Colonic mucosa (tissue), 4 donors: ENCODE data around the gene MTM1. TPM values are rescaled to one million over a fixed set of nuclear protein-coding genes. Genes with fewer than 3 reads are reported as not detected.

Experiments
- DNase-seq: peaks from one replicate; pipeline ENCODE4 v3.0.0-alpha.2; 2020
- H3K27ac ChIP-seq: fragments of 200-600 bp; one replicate; pipeline ENCODE4 v1.8.0; 2021
- H3K27me3 ChIP-seq: fragments of 200-600 bp; one replicate; pipeline ENCODE4 v1.8.0; 2021
- H3K36me3 ChIP-seq: fragments of 200-600 bp; one replicate; pipeline ENCODE4 v1.8.0; 2021
- H3K4me1 ChIP-seq: fragments of 200-600 bp; one replicate; pipeline ENCODE4 v1.8.0; 2021; ENCODE audit warnings: mild to moderate bottlenecking
- H3K4me3 ChIP-seq: fragments of 200-600 bp; one replicate; pipeline ENCODE4 v1.8.0; 2021
- H3K9ac ChIP-seq, 2 donors: one replicate each; pipeline ENCODE4 v1.7.0; 2013; ENCODE audit warnings: control low read depth in 2 of 2, low read depth in 2 of 2, low read length in 2 of 2
- H3K9me3 ChIP-seq: fragments of 200-600 bp; one replicate; pipeline ENCODE4 v1.8.0; 2021
- intact Hi-C: fragments of 100-400 bp; cut with DNase I; formaldehyde crosslinking; loops from one replicate; pipeline ENCODE4 v1.14.1; 2022
- total RNA-seq, 2 donors: library from RNA; stranded (reverse); fragmentation: NEBNext Ultra II Directional in 1 of 2; extraction: Animal tissue kit (Norgen Biotek cat#: 25700) in 1 of 2; gene quantifications; one replicate each; pipeline ENCODE4 v1.2.1, GENCODE V29; 2021
- TF ChIP-seq, protein P1 (sequence below): fragments of 200-600 bp; IDR thresholded peaks from one replicate; pipeline ENCODE4 v1.8.0; 2022; ENCODE audit warnings: antibody characterized with exemption, mild to moderate bottlenecking
- donor health status: healthy.
- donor health status: DM: no; HTN: no; CAD: no.
- donor health status: DM: no; HTN: no; CAD: no.

Gene MTM1
- total RNA-seq, 2 donors from 2014 or later: 36.8 to 61.3 TPM

GRCh38 chrX:150573702-150574101 lies 5.3 kb downstream of the MTM1 start:
- peak overlapping the region; percentile 91 for H3K27ac ChIP-seq
- TF ChIP-seq, protein P1, sequence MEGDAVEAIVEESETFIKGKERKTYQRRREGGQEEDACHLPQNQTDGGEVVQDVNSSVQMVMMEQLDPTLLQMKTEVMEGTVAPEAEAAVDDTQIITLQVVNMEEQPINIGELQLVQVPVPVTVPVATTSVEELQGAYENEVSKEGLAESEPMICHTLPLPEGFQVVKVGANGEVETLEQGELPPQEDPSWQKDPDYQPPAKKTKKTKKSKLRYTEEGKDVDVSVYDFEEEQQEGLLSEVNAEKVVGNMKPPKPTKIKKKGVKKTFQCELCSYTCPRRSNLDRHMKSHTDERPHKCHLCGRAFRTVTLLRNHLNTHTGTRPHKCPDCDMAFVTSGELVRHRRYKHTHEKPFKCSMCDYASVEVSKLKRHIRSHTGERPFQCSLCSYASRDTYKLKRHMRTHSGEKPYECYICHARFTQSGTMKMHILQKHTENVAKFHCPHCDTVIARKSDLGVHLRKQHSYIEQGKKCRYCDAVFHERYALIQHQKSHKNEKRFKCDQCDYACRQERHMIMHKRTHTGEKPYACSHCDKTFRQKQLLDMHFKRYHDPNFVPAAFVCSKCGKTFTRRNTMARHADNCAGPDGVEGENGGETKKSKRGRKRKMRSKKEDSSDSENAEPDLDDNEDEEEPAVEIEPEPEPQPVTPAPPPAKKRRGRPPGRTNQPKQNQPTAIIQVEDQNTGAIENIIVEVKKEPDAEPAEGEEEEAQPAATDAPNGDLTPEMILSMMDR: no peak
- intact Hi-C loops: no loop called here
- H3K9me3 ChIP-seq: no peaks in the 10 kb centered on the region
- no peaks in the 10 kb centered on the region for H3K4me1 ChIP-seq
- no peaks in the 10 kb centered on the region for H3K27me3 ChIP-seq
- peak overlapping the region in 1 of 2 donors; percentile 43 for H3K9ac ChIP-seq
- no peaks in the 10 kb centered on the region for H3K36me3 ChIP-seq
- no peak overlapping the region for H3K4me3 ChIP-seq
- peak; percentile 76 for DNase-seq

- no peak overlapping the region for H3K4me3 ChIP-seq
- TF ChIP-seq, protein P1: no peak
- intact Hi-C loops: no loop called here
- no peaks in the 10 kb centered on the region for H3K27me3 ChIP-seq
- H3K36me3 ChIP-seq: no peaks in the 10 kb centered on the region
- H3K9me3 ChIP-seq: no peaks in the 10 kb centered on the region
- DNase-seq: no peak
- no peaks in the 10 kb centered on the region for H3K4me1 ChIP-seq
- peak overlapping the region in 1 of 2 donors; percentile 48 for H3K9ac ChIP-seq
- H3K27ac ChIP-seq: peak overlapping the region; percentile 91
Observed at GRCh38 chrX:150574559-150575418, 6.4 kb downstream of the MTM1 start.

- intact Hi-C loops: no loop called here
- no peaks in the 10 kb centered on the region for H3K4me1 ChIP-seq
- no peaks in the 10 kb centered on the region for H3K9me3 ChIP-seq
- TF ChIP-seq, protein P1: no peak
- no peaks in the 10 kb centered on the region for H3K27me3 ChIP-seq
- peak; percentile 70 for DNase-seq
- no peaks in the 10 kb centered on the region for H3K36me3 ChIP-seq
- peak overlapping the region in 1 of 2 donors; percentile 48 for H3K9ac ChIP-seq
- H3K4me3 ChIP-seq: no peak overlapping the region
- H3K27ac ChIP-seq: peak overlapping the region; percentile 91
Observed at GRCh38 chrX:150575419-150575814, 7.0 kb downstream of the MTM1 start.

DNA sequence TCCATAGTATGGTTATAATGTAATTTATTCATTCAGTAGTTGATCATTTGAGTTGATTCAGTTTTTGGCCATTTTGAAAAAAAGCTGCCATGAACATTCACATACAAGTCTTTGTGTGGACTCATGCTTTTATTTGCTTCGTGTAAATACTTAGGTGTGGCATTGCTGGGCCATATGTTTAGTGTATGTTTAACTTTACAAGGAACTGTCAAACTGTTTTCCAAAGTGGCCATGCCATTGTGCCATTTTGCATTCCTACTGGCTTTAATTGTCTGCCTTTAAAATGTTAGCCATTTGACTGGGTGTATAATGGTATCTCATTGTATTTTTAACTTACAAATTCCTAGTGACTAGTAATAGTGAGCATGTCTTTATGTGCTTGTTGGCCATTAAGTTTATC lies 8.8 kb downstream of the MTM1 start:
- H3K4me3 ChIP-seq: no peak overlapping the region
- no peak overlapping the region for H3K9ac ChIP-seq
- H3K4me1 ChIP-seq: no peaks in the 10 kb centered on the region
- intact Hi-C loops: no loop called here
- no peaks in the 10 kb centered on the region for H3K27me3 ChIP-seq
- H3K27ac ChIP-seq: peak overlapping the region; percentile 91
- DNase-seq: peak; percentile 51
- H3K36me3 ChIP-seq: no peaks in the 10 kb centered on the region
- H3K9me3 ChIP-seq: no peaks in the 10 kb centered on the region
- TF ChIP-seq, protein P1: no peak

DNA sequence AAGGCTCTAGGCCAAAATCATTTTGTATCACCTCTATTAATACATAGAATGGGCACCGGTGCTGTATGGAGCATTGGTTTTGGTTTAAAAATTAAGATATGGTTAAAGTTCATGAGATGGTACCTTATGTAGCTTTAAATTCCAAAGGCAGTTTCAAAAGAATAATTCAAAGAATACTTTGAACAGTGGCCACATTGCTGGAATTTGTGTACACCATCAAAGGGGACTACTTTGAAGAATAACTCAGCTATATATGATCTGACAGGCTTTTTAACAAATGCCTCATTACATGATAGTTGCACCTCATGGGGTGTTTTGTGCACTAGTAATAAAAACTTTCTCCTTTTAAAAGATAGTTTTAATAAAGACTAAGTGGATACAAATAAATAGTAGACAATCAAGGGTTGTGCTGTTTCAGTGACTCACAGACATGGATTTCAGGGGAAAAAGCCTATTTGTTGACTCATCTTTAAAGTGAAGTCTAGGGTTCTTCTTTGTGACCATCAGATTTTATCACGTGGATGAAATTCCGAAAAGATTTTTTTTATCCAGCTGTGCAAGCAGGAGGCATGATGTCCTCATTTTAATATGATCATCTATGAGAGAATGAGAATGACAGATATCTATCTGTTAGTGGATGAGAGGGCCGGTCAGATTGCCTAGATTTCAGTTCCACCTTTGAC lies 12.8 kb downstream of the MTM1 start:
- intact Hi-C loops: no loop called here
- H3K4me1 ChIP-seq: no peaks in the 10 kb centered on the region
- no peaks in the 10 kb centered on the region for H3K27me3 ChIP-seq
- H3K36me3 ChIP-seq: no peaks in the 10 kb centered on the region
- no peak overlapping the region for H3K27ac ChIP-seq
- DNase-seq: no peak
- no peak overlapping the region for H3K4me3 ChIP-seq
- TF ChIP-seq, protein P1: no peak
- H3K9me3 ChIP-seq: no peaks in the 10 kb centered on the region
- H3K9ac ChIP-seq: no peak overlapping the region
